NCI-H1436 (cell line): ENCODE data around the gene NOVA2.

Experiments used
- DNase-seq: peaks from one replicate; lab custom pipeline; 2025; lab: John Stamatoyannopoulos, UW

NOVA2 gene, protein sequence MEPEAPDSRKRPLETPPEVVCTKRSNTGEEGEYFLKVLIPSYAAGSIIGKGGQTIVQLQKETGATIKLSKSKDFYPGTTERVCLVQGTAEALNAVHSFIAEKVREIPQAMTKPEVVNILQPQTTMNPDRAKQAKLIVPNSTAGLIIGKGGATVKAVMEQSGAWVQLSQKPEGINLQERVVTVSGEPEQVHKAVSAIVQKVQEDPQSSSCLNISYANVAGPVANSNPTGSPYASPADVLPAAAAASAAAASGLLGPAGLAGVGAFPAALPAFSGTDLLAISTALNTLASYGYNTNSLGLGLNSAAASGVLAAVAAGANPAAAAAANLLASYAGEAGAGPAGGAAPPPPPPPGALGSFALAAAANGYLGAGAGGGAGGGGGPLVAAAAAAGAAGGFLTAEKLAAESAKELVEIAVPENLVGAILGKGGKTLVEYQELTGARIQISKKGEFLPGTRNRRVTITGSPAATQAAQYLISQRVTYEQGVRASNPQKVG

DNA sequence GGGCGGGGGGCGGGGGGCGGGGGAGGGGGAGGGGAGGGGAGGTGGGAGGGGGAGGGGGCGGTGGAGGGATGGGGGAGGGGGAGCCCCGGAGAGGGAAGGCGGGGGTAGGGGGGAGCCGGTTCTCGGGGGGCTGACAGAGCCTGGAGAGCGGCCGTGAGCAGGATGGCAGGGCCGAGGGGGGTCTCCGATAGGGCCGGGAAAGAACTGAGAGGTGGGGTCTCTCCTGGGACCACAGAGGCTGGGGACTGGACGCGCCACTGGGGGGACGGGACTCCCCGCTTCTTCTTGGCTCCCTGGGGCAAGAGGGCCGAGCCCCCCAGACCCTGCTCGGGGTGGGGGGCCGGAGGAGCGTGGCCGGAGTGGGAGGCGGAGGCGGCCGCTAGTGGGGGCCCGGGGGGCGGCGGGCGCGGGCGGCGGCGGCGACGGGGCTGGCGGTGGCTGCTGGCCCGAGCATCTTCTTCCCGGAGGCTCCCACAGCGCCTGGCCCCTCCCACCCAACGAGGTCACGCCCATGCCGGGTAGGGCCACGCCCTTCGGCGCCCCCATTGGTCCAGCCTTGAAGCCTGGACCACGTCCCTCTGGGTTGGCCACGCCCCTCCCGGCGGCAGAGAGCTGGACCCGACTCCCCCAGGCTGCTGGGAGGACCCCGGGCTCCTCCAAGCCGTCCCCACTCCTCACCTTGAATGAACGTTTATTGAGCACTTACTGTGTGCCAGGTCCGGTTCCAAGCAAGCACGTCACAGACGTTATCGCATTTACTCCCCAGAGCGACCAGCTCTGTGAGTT is at the start of gene NOVA2:
Gene NOVA2, minus strand, starts transcription at position 313 of the 786 bp plus-strand sequence. CDS start 514 bp downstream, outside the sequence.
- DNase-seq: peak; percentile 82

DNA sequence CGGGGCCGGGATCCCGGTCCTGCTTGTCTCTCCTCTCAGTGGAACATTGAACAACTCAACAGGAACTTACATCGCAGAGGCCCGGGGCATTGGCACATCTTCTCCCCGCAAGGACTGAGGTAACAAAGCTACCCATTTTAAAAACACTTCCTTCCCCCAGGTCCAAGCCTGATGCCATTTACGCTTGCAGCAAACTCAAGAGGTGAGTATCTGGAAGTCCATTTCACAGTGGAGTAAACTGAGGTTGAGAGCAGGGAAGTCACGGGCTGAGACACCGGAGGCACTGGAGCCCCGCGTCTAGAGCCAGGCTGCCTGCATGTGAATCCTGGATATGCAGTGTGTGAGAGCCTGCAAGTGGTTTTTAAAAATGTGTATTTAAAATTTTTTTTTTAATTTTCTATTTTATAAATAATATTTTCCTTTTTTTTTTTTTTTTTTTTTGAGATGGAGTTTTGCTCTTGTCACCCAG is 49.7 kb upstream of the NOVA2 start:
- DNase-seq: no peak

DNA sequence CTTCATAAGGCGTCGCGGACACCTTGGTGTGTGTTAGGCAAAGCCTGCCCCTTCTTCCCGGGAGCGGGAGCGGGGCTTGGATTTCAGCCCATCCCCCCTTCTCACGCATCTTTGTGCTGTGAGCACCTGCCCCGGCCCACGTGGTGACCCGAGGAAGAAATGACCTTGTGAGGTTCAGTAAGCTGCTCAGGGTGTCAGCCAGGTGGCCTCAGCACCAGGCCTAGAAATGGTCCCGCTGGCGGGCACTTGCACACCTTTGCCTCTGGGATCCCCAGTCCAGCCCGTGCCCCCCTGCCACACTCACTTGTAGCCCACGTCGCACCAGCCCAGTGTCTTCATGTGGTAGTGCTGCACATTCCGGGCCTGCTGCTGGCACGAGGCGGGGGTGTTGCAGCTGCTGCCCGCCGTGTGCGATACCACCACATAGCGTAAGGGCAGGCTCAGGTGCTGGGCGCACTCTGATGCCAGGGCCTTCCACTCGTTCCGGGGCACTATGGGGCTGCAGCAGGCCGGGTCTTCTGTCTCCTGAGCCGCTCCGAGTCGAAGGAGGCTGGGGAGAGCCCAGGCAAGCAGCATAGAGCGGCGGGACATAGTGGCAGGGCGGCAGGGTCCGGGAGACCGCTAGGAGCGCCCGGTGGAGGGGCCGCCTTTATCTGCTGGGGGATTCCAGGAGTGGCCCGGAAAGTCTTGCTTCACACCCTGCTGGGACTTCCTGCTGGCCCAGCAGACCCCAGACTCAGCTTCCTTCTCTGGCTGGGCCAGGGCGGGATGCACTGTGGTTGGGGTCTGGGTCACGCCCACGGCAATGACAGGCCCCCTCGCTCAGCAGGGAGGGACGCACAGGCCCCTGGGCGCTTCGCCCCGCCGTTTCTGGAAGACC is 49.0 kb upstream of the NOVA2 start, which contains the start of gene PGLYRP1:
Gene PGLYRP1, minus strand, starts transcription at position 623 of the 880 bp plus-strand sequence. Its CDS starts 32 bp downstream, at position 591.
- no peak for DNase-seq

DNA sequence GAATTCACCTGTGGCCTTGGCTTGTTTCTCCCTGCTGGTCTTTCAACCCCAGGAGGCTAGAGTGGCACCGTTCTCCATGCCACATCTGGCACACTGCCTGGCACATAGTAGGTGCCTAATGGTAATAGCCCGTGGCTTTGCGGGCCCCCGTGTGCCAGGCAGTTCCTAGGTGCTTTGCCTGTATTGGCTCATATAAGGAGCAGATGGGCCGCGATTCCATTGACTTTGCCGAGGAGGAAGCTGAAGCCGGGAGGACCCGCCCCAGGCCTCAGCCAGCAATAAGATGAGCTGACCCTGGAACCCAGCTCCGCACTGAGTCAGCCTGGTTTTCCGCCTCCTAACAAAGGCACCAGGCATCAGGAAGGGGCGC is 48.4 kb upstream of the NOVA2 start:
- DNase-seq: no peak

DNA sequence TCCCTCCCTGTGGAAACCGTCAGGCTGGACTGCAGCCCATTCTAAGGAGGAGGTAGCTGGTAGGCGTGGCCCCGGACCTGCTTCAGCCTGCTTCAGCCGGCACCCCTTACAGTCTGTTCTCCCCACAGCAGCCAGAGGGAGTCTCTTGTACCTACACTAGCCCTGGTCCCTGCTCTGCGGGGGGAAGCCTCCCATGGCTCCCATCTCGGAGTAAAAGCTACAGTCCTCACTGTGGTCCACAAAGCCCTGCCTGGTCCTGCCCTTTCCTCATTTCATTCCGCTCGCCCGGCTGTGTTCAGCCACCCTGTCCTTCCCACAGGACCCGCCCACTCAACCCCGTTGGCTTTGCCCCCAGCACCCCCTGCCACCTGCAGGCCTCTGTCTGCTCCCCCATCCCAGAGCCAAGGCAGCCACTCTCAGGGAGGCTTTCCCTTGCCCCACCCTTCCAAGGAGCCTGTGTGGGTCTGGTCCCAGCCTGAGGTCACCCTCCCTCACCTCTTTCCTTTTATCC is 47.9 kb upstream of the NOVA2 start:
- no peak for DNase-seq

DNA sequence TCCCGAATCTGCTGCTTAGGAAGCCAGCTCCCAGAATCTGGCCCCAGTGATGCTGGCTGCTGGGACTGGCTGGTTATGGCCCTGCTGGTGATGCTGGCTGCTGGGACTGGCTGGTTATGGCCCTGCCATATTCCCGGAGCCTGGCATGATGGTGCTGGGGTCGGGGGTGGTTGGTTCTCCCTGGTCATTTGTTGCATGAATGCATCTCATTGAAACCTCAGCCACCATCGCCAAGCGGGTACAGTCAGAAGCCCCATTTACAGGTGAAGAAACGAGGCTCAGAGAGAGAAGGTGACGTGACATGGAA is 47.1 kb upstream of the NOVA2 start:
- no peak for DNase-seq

DNA sequence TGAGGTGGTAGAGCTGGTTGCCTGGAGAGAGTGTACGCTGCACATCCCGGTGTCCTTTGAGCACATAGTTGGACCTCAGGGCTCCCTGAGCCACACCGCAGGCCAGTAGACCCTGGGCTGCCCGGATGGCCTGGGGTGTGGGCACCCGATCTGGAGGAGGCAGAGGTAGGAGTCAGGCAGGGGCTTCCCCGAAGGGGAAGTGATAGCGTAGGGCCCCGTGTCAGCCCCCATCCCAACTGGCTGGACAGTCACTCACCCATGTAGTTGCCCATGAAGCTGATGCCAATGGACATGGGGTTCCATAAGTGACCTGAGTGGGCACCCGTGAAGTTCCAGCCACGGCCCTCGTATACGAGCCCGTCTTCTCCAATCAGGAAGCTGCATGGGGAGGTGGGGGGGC is 45.6 kb upstream of the NOVA2 start:
- no peak for DNase-seq

DNA sequence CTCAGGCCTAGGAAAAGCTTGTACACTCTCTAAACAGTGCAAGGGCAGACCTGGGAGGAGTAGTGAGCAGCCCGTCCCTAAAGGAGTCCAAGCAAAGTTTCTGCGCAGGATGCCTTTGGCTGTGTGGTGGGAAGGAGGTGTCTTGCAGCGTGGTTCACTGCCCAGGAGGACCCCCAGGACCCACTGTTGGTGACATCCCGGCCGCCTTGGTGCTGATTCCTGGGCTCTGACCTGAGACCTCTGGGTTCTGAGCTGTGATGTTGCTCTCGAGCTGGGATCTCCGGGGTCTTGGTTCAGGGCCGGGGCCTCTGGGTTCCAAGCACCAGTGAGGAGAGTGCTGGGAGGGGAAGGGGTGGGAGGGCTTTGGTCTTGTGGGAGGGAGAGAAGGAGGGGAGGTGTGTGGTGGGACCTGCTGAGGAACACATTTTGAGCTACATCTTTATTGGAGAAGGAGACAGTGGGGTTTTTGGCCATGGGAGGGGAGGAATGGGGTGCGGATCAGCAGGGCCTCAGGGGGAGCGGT is 45.1 kb upstream of the NOVA2 start:
- DNase-seq: no peak

DNA sequence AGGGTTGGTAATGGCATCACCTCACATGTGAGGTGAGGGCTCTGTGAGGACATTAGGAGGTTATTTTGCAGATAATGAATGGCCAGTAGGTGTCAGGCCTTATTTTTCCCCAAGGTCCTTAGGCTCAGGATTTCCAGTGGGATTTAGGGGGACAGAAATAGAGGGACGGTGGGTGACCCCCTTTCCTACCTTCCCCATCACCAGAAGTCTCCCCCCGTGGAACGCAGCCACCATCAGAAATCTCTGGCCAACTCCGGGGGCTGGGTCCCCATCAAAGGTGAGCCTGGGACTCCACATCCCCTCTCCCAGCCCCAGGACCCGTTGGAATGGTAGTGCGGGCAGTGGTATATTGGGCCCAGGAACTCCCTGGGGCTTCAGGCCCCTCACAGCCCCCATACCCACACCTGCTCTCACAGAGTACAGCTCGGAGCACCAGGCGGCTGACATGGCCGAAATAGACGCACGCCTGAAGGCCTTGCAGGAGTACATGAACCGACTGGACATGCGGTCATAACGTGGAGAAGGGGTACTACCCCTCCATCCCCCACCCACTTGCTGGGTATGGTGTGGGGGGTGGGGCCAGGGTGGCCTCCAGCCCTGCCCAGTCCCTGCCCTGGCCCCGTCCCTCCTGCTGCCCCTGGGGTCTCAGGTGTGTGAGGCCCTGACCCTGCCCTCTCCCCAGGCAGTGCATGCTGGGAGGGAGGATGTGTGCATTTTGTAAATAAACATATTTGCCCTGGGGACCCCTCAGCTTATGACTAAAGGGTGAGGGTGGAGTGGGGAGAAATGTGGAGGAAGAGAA is 44.4 kb upstream of the NOVA2 start:
- no peak for DNase-seq

DNA sequence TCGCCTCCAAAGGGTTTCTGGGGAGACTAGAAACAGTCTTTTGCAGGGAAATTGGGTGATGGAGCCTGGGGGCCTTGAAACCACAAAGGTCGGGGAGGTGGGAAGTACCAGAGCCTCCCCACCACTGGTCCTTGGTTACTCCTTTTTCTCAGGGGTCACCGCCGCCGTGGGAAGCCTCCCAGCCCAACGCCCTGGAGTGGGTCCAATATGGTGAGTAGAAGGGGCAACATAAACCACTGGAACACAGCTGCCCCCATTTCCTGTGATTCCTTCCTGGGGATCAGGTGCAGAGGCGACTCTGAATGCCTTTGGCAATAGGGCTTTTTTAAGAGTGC is 43.4 kb upstream of the NOVA2 start:
- no peak for DNase-seq

DNA sequence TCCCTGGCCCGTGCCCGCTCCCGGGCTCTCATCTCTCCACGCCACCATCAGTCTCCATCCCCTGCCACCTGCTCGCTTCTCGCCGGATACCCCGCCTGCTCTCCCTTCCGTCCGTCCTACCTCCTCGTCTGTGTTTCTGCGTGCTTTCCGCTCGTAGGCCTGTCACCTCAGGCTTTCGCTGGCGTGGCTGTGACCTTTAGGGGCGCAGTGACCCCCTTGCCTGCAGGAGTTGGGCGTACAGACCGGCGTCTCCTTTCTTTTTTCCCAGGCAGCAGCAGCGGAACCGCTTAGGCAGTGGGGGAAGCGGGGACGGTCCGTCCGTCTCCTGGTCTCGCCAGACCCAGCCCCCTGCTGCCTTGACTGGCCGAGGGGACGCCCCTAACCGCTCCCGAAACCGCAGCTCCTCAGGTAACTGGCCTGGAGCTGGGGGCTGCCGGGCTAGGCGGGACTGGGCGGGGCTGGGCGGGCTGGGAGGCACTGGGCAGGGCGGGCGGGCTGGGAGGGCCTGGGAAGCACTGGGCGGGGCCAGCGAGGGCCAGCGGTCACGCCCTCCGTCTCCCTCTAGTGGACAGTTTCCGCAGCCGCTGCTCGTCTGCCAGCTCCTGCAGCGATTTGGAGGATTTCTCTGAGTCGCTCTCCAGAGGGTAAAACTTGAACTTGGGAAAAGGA is 42.9 kb upstream of the NOVA2 start:
- peak; percentile 83 for DNase-seq

DNA sequence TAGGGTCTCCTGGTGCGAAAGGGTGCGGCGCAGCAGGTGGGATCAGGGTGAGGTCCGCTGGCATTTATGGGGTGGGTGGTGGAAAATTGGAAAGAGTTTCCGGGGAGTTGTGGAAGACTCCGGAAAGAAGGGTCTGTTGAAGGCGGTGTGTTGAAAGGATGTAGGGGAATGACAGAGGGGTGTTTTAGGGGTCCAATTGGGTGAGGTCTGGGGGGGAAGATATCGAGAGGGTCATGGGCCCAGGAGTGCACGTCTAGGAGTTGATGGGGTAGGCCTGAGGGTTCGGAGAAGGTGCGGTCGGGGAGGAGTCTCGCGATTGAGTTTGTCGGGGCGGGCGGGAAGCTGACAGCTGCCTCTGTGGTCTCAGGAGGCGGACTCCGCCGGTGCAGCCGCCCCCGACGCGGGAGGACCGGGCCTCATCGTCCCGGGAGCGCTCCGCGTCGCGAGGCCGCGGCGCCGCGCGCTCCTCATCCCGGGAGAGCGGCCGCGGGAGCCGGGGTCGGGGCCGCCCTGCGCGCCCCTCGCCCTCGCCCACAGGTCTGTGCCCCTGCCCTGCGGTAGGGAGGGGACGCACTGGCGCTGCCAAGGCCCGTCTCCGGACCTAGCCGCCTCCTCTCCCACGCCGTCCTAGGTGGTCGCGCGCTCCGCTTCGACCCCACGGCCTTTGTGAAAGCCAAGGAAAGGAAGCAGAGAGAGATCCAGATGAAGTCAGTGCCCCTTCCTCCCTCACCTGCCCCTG is 42.2 kb upstream of the NOVA2 start:
- no peak for DNase-seq

DNA sequence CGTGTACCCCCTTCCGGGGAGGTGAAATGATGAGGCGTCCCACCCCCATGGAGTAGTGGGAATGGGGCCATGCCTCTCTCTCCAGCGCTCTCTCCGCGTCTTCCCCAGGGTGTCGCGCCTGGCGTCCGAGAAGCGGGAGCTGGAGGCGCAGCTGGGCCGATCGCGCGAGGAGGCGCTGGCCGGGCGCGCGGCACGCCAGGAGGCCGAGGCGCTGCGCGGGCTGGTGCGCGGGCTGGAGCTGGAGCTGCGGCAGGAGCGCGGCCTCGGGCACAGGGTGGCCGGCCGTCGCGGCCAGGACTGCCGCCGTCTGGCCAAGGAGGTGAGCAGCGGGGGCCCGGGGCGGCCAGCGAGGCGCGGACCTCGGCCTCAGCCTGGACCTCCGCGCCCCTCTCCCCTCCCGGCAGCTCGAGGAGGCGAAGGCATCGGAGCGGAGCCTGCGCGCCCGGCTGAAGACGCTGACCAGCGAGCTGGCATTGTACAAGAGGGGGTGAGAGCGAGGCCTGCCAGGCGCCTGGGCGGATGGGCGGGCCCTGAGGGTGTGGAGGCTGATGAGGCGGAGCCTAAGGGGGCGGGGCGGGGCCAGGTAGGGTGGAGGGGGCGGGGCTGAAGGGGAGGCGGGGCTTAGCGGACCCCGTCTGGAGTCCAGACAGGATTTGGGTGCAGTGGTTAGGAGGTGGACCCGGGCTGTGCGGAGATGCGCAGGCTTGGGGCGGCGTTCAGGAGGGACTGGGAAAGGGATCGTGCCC is 41.4 kb upstream of the NOVA2 start:
- peak; percentile 79 for DNase-seq

DNA sequence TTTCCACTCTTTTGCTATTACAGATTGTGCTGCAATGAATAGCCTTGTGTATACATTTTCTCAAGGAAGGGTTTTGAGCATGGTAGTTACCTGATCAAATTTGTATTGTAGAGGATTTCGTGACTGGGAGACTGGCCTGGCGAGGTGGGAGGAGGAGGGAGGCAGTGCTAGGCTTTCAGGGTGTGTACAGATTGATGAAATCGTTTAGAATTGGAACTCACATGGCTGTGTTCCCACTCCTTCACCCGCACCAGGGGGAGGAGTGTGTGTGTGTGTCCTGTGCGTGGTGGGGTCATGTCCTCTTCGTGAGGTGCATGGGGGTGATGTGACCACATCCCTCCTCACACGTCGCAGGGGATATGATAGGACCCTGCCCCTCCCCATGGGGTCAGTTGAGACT is 40.9 kb upstream of the NOVA2 start:
- no peak for DNase-seq

DNA sequence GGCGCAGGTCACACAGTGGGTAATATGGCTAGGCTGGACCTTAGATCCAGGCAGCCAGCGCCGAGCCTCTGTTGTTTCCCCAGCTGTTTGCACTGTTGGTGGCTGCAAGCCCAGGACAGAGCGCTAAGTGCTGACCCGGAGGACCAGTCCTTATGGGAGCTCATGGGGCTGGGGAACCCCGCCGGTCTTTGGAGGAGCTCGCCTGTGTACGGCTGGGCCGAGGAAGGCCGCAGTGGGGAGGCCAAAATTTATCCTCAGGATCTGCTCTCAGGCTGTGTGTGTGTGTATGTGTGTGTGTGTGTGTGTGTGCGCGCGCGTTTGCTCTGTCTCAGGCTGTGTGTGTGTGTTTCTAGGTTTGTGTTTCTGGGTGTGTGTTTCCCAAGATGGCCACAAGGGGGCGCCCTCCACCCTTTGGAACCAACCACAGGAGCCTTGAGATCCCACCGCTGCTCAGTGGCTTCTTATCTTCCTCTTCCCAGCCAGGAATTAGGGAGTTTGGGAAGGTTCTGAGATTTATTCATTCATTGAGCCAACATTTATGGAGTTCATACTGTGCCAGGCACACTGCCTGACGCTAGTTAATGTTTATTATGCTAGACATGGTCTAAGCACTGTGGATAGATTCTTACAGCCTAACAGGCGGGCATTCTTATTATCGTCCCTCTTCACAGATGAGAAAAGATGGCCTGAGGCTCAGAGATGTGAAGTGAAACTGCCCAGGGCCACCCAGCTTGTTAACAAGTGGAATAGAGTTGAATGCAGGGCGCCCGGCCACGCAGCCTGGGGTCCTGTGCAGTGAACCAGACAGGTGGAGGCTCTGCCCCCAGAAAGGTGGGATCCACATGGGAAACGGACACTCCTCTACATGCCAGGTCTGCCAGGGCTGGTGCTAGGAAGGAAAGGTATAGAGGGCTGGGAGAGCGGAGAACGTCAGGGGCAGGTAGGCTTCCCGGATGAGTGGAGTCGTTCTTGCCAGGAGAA is 36.2 kb upstream of the NOVA2 start:
- DNase-seq: peak; percentile 13

DNA sequence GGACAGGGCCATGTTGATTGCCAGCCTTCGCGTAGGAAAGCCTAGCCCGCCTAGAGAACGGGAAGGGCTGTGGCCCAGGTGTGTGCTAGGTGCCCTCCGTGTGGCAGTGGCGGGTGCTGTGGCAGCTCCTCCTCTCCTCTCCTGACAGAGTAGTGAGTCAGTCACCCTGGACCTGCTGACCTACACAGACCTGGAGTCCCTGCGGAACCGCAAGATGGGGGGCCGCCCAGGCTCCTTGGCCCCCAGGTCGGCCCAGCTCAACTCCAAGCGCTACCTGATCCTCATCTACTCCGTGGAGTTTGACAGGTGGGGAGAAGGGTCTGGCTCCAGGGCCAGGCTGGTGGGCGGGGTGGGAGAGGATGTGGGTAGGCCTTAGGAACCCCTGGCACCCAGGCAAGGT is 32.7 kb upstream of the NOVA2 start:
- DNase-seq: no peak

DNA sequence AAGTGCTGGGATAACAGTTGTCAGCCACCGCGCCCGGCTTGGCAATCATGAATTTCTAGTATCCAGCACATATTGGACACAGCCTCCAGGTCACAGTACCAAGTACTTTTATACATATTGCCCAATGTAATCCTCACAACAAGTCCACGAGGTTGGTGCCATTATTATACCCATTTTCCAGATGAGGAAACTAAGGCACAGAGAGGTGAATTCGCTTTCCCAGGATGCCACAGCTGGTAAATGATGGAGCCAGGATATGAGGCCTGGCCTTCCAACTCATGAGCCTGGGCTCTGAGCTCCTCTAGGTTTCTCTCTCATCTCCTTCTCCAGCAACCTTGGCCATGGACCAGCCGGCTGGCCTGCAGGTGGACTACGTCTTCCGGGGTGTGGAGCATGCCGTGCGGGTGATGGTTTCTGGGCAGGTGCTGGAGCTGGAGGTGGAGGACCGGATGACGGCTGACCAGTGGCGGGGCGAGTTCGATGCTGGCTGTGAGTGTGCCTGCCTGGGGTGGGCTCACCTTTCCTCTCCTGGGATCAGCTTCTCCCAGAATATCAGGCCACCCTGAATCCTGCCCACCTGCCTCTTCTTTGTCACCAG is 29.1 kb upstream of the NOVA2 start:
- no peak for DNase-seq
